Mesendoderm (in vitro differentiated cells): ENCODE data around the gene RTCA.

ENCODE experiments used
- DNase-seq: peaks from one replicate; pipeline ENCODE4 v3.0.0; 2013
- H2AK5ac ChIP-seq: 2 replicates; pipeline ENCODE4 v1.6.1; 2013; ENCODE audit warnings: low read length, inconsistent platforms
- H2BK120ac ChIP-seq: 2 replicates; pipeline ENCODE4 v1.6.1; 2013; ENCODE audit warnings: low read depth, mild to moderate bottlenecking, low read length, moderate library complexity, mixed read lengths
- H2BK15ac ChIP-seq: replicated peaks from 2 replicates; pipeline ENCODE4 v1.6.1; 2013; ENCODE audit warnings: low read depth, mild to moderate bottlenecking, moderate library complexity
- H2BK5ac ChIP-seq: 2 replicates; pipeline ENCODE4 v1.6.1; 2013; ENCODE audit warnings: low read length, inconsistent platforms
- H3K18ac ChIP-seq: 2 replicates; pipeline ENCODE4 v1.6.1; 2013; ENCODE audit warnings: mild to moderate bottlenecking, low read length, mixed read lengths
- H3K23ac ChIP-seq: one replicate; pipeline ENCODE4 v1.6.1; 2013; ENCODE audit warnings: low read length
- H3K27ac ChIP-seq: 2 replicates; pipeline ENCODE4 v1.5.1; 2013; ENCODE audit warnings: low read depth, mild to moderate bottlenecking, inconsistent platforms, low read length, moderate library complexity
- H3K27me3 ChIP-seq: 2 replicates; pipeline ENCODE4 v1.6.1; 2013; ENCODE audit warnings: low read length, control low read depth, mild to moderate bottlenecking, inconsistent platforms; ENCODE audit not compliant: insufficient read depth, poor library complexity
- H3K36me3 ChIP-seq: 2 replicates; pipeline ENCODE4 v1.6.1; 2013; ENCODE audit warnings: low read length, inconsistent platforms; ENCODE audit not compliant: control insufficient read depth, insufficient read depth
- H3K4ac ChIP-seq: one replicate; pipeline ENCODE4 v1.6.1; 2013; ENCODE audit warnings: low read depth, mild to moderate bottlenecking, low read length, moderate library complexity
- H3K4me1 ChIP-seq: 2 replicates; pipeline ENCODE4 v1.6.1; 2013; ENCODE audit warnings: low read depth, low read length, inconsistent platforms; ENCODE audit not compliant: control insufficient read depth
- H3K4me2 ChIP-seq: 2 replicates; pipeline ENCODE4 v1.6.1; 2013; ENCODE audit warnings: low read length
- H3K4me3 ChIP-seq: 2 replicates; pipeline ENCODE4 v1.5.1; 2013; ENCODE audit warnings: mild to moderate bottlenecking, low read length
- H3K56ac ChIP-seq: one replicate; pipeline ENCODE4 v1.6.1; 2013; ENCODE audit warnings: low read length
- H3K79me1 ChIP-seq: 2 replicates; pipeline ENCODE4 v1.6.1; 2013; ENCODE audit warnings: low read length, inconsistent platforms
- H3K79me2 ChIP-seq: 2 replicates; pipeline ENCODE4 v1.6.1; 2013; ENCODE audit warnings: mild to moderate bottlenecking, low read length; ENCODE audit not compliant: control insufficient read depth, insufficient read depth
- H3K9ac ChIP-seq: 2 replicates; pipeline ENCODE4 v1.6.1; 2013; ENCODE audit warnings: low read length, inconsistent platforms
- H4K5ac ChIP-seq: one replicate; pipeline ENCODE4 v1.6.1; 2013; ENCODE audit warnings: low read length
- H4K8ac ChIP-seq: one replicate; pipeline ENCODE4 v1.6.1; 2013; ENCODE audit warnings: low read depth, mild to moderate bottlenecking, control low read depth, low read length, moderate library complexity
- WGBS: extraction: QIAGEN DNeasy Blood & Tissue Kit; methylation state at CpG from one replicate; pipeline ENCODE4 v1.1.7; 2013; ENCODE audit warnings: low lambda C conversion rate, missing lambda C conversion rate; ENCODE audit not compliant: insufficient coverage; ENCODE audit errors: extremely low coverage; 5-methylcytosine and 5-hydroxymethylcytosine counted together

Gene RTCA

DNA sequence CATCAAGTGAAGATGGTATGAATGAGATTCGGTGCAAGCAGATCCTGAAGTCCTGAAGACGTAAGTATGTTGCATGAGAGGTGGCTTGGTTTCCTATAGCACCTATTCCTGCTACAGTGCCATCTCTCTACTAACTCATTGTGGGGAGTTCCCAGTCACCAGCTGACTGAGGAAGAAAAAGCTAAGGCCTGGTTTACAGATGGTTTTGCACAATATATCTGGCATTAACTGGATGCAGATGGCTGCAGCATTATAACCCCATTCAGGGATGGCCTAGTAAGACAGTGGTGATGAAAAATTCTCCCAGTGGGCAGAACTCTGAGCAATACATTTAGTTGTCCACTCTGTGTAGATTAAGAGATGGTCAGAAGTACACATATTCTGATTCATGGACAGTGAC is 36.7 kb downstream of the RTCA start:
- WGBS: no CpG with 5 or more reads among the region's 2 CpGs
- Histone ChIP-seq H3K36me3 (no peaks in the 10 kb centered on the region), H3K4me2 (no peak overlapping the region), H4K8ac (no peak overlapping the region), H3K18ac (no peak overlapping the region), H2BK120ac (no peak overlapping the region), H3K4me1 (peaks cover 1% of the 10 kb centered on the region), H4K5ac (no peak overlapping the region), H3K9ac (no peak overlapping the region), H3K4me3 (no peak overlapping the region), H3K23ac (no peak overlapping the region), H3K79me1 (no peaks in the 10 kb centered on the region), H3K56ac (no peak overlapping the region), H3K4ac (no peak overlapping the region), H3K27ac (no peak overlapping the region), H3K27me3 (no peaks in the 10 kb centered on the region), H2BK15ac (no peak overlapping the region), H2BK5ac (no peak overlapping the region), H3K79me2 (no peaks in the 10 kb centered on the region), H2AK5ac (no peak overlapping the region)
- no peak for DNase-seq

DNA sequence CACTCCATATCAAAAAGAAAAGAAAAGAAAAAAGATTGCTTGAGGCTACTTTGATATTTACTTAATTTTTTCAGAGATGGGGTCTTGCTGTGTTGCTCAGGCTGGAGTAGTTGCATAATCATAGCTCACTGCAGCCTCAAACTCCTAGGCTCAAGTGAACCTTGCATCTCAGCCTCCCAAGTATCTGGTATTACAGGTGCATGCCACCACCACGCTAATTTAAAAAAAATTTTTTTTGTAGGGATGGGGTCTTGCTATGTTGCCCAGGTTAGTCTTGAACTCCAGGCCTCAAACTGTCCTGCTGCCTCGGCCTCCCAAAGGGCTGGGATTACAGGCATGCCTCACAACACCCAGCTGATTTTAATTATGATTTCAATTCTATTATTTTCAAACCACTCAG is 38.2 kb downstream of the RTCA start:
- DNase-seq: no peak
- Histone ChIP-seq H2BK120ac (no peak overlapping the region), H2BK5ac (no peak overlapping the region), H4K8ac (no peak overlapping the region), H2AK5ac (no peak overlapping the region), H3K27me3 (no peaks in the 10 kb centered on the region), H3K18ac (no peak overlapping the region), H3K4ac (no peak overlapping the region), H4K5ac (no peak overlapping the region), H3K4me1 (peaks cover 1% of the 10 kb centered on the region), H3K4me2 (no peak overlapping the region), H3K4me3 (no peak overlapping the region), H2BK15ac (no peak overlapping the region), H3K9ac (no peak overlapping the region), H3K56ac (no peak overlapping the region), H3K27ac (no peak overlapping the region), H3K79me2 (no peaks in the 10 kb centered on the region), H3K36me3 (no peaks in the 10 kb centered on the region), H3K79me1 (no peaks in the 10 kb centered on the region), H3K23ac (no peak overlapping the region)
- no CpG with 5 or more reads among the region's 2 CpGs for WGBS

DNA sequence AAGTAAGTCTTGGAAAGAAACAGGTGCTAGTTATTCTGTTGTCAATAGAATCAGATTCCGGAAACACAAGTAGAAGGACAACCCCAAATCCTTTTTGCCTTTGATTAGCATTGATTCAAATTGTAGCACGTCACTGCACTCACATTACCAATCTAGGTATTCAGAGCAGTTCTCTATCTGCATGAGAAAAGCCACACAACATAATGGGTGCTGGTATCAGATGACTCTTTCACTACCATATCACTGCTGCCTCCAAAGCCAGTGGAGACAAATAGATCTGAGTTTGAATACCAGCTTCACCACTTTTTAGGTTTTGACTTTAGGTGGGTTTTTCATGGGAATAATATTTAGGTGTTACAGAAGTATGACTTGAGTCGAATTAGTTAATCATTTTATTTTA is 38.9 kb downstream of the RTCA start:
- H2BK5ac ChIP-seq: no peak overlapping the region
- H3K36me3 ChIP-seq: no peaks in the 10 kb centered on the region
- no peak overlapping the region for H2BK120ac ChIP-seq
- H2BK15ac ChIP-seq: no peak overlapping the region
- H3K4me2 ChIP-seq: no peak overlapping the region
- H3K27ac ChIP-seq: no peak overlapping the region
- no peak overlapping the region for H3K4ac ChIP-seq
- H2AK5ac ChIP-seq: no peak overlapping the region
- no peak overlapping the region for H4K5ac ChIP-seq
- no peak overlapping the region for H3K4me3 ChIP-seq
- H3K79me2 ChIP-seq: no peaks in the 10 kb centered on the region
- H4K8ac ChIP-seq: no peak overlapping the region
- H3K23ac ChIP-seq: no peak overlapping the region
- WGBS: no CpG with 5 or more reads among the region's 3 CpGs
- H3K4me1 ChIP-seq: peaks cover 1% of the 10 kb centered on the region
- no peaks in the 10 kb centered on the region for H3K79me1 ChIP-seq
- no peak for DNase-seq
- no peak overlapping the region for H3K56ac ChIP-seq
- no peak overlapping the region for H3K9ac ChIP-seq
- H3K18ac ChIP-seq: no peak overlapping the region
- no peaks in the 10 kb centered on the region for H3K27me3 ChIP-seq

DNA sequence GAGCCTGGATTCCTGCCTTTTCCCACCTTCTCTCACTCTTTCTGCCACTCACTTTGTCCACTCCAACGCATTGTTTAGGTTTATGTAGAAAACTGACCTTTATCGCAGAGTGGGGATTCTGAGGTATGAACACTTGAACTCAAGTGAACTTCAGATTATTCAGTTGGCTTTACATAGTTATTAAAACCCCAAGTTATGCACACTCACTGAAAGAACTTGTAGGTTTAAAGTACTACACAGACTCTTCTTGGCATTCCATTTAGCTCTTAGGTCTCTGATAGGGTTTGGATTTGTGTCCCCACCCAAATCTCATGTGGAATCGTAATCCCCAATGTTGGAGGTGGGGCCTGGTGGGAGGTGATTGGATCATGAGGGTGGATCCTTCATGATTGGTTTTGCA is 39.9 kb downstream of the RTCA start:
- H3K79me1 ChIP-seq: no peaks in the 10 kb centered on the region
- no peak overlapping the region for H3K4me3 ChIP-seq
- H3K56ac ChIP-seq: no peak overlapping the region
- no peak overlapping the region for H3K4ac ChIP-seq
- no peak overlapping the region for H2BK5ac ChIP-seq
- no peak overlapping the region for H4K8ac ChIP-seq
- H2BK120ac ChIP-seq: no peak overlapping the region
- H4K5ac ChIP-seq: no peak overlapping the region
- no peaks in the 10 kb centered on the region for H3K79me2 ChIP-seq
- no peaks in the 10 kb centered on the region for H3K27me3 ChIP-seq
- no peak overlapping the region for H2BK15ac ChIP-seq
- no peak overlapping the region for H3K9ac ChIP-seq
- no peak overlapping the region for H3K27ac ChIP-seq
- no peak overlapping the region for H2AK5ac ChIP-seq
- no peak for DNase-seq
- H3K36me3 ChIP-seq: no peaks in the 10 kb centered on the region
- no CpG with 5 or more reads among the region's 3 CpGs for WGBS
- H3K18ac ChIP-seq: no peak overlapping the region
- peaks cover 1% of the 10 kb centered on the region for H3K4me1 ChIP-seq
- H3K23ac ChIP-seq: no peak overlapping the region
- no peak overlapping the region for H3K4me2 ChIP-seq

DNA sequence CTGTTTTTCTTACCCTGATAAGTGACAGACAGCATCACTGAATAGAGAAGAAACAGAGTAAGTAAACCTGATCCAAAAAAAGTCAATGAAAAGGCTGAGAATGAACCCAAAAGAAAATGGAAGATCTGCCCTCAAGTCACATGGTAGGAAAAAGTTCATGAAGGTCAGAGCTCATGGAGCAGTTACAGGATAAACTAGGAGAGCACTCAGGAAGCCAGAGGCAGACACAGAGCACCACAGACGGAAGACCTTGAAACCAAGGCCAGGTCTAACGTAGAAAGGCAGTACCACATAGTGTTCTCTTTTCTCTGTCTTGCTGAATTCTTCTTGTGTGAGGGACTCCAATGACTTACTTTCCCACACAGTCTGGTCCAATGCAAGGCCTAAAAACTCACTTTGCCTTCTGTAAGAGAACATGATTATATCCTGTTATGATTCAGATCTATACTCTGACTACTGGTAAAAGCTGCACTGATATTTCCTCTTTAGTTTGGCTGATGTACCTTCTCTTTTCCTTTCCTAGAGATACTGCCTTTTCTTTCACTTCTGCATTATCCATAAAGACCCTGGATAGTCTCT is 40.8 kb downstream of the RTCA start:
- Histone ChIP-seq H4K8ac (no peak overlapping the region), H3K27ac (no peak overlapping the region), H3K4me3 (no peak overlapping the region), H3K79me2 (no peaks in the 10 kb centered on the region), H3K4ac (no peak overlapping the region), H2BK120ac (no peak overlapping the region), H3K4me1 (peaks cover 1% of the 10 kb centered on the region), H3K4me2 (no peak overlapping the region), H4K5ac (no peak overlapping the region), H3K18ac (no peak overlapping the region), H2BK5ac (no peak overlapping the region), H3K56ac (no peak overlapping the region), H3K9ac (no peak overlapping the region), H3K36me3 (no peaks in the 10 kb centered on the region), H2BK15ac (no peak overlapping the region), H3K79me1 (no peaks in the 10 kb centered on the region), H2AK5ac (no peak overlapping the region), H3K27me3 (no peaks in the 10 kb centered on the region), H3K23ac (no peak overlapping the region)
- WGBS: no CpG with 5 or more reads among the region's 2 CpGs
- DNase-seq: no peak

DNA sequence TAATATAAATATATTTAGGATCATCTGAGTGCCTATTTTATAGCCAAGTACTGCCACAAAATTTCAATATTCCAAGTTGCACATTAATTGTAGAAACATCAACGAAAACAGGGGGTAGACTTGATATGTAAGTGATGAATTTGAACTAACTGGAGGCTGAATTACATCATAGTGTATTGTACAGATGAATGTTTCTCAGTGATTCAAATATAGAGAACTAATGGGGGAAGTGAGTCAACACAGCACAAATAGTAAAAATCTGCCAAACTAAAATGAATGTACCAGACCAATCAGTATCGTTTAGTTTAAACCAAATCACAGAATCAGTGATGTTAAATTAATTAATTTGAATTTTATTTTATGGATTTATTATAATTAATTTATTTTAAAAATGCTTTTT is 42.8 kb downstream of the RTCA start:
- no peak overlapping the region for H3K18ac ChIP-seq
- no peak overlapping the region for H2BK15ac ChIP-seq
- H3K79me1 ChIP-seq: no peaks in the 10 kb centered on the region
- no peaks in the 10 kb centered on the region for H3K27me3 ChIP-seq
- no peak for DNase-seq
- no CpG with 5 or more reads among the region's 2 CpGs for WGBS
- H2BK120ac ChIP-seq: no peak overlapping the region
- no peak overlapping the region for H4K8ac ChIP-seq
- peaks cover 1% of the 10 kb centered on the region for H3K4me1 ChIP-seq
- H3K23ac ChIP-seq: no peak overlapping the region
- H3K4ac ChIP-seq: no peak overlapping the region
- no peak overlapping the region for H2AK5ac ChIP-seq
- H3K79me2 ChIP-seq: no peaks in the 10 kb centered on the region
- no peak overlapping the region for H3K56ac ChIP-seq
- no peak overlapping the region for H3K27ac ChIP-seq
- no peak overlapping the region for H4K5ac ChIP-seq
- no peak overlapping the region for H2BK5ac ChIP-seq
- no peak overlapping the region for H3K9ac ChIP-seq
- H3K4me2 ChIP-seq: no peak overlapping the region
- no peaks in the 10 kb centered on the region for H3K36me3 ChIP-seq
- H3K4me3 ChIP-seq: no peak overlapping the region
